B cell (primary cell): ENCODE measurements around the gene STMN3. TPM values are rescaled to one million over a fixed set of nuclear protein-coding genes. Genes with fewer than 3 reads are reported as not detected.

Source experiments
- ATAC-seq: fragments of 200-7000 bp; cut with Tn5 transposase; one replicate; pipeline ENCODE4 v1.10.0; 2021; ENCODE audit warnings: low read depth, mild to moderate bottlenecking, moderate number of reproducible peaks, moderate library complexity
- CTCF ChIA-PET: fragments of 350-600 bp; sonication (Branson Sonifier 250); formaldehyde crosslinking; loops from one replicate; lab custom pipeline; 2021; ENCODE audit warnings: antibody characterized with exemption, inconsistent platforms; lab: Charles Lee
- POLR2A ChIA-PET: fragments of 350-600 bp; sonication (Branson Sonifier 250); formaldehyde crosslinking; loops from one replicate; lab custom pipeline; 2021; ENCODE audit warnings: antibody characterized with exemption; lab: Charles Lee
- DNase-seq: peaks from one replicate; pipeline ENCODE4 v3.0.0; 2013
- H2AFZ ChIP-seq: 2 replicates; pipeline ENCODE4 v1.6.1; 2012; ENCODE audit warnings: mild to moderate bottlenecking, low read depth, low read length; ENCODE audit not compliant: insufficient read depth, poor library complexity, severe bottlenecking
- H3K27ac ChIP-seq, 2 donors: 1 replicate in 1 of 2; 2 replicates in 1 of 2; pipeline ENCODE4 v1.5.1; 2012 to 2013; ENCODE audit warnings: low read length in 2 of 2, mild to moderate bottlenecking in 2 of 2, moderate library complexity in 1 of 2
- H3K27me3 ChIP-seq, 4 experiments: fragments of 200-600 bp in 1 of 4; sonication (generic) in 1 of 4; replicated peaks in 1 of 4; 1 replicate in 2 of 4; 2 replicates in 2 of 4; pipeline versions ENCODE4 v1.6.1 to v1.7.0; 2013 to 2016; ENCODE audit warnings: low read length in 3 of 4, mild to moderate bottlenecking in 2 of 4, mixed read lengths in 1 of 4, moderate library complexity in 1 of 4; ENCODE audit not compliant: insufficient read depth in 4 of 4, control insufficient read depth in 3 of 4; ENCODE audit errors: control extremely low read depth in 1 of 4
- H3K36me3 ChIP-seq, 2 experiments: replicated peaks in 1 of 2; 1 replicate in 1 of 2; 2 replicates in 1 of 2; pipeline versions ENCODE4 v1.6.1 to v1.7.1; 2013; ENCODE audit warnings: low read length in 1 of 2; ENCODE audit not compliant: insufficient read depth in 2 of 2, control insufficient read depth in 1 of 2; ENCODE audit errors: control extremely low read depth in 1 of 2, extremely low read depth in 1 of 2
- H3K4me1 ChIP-seq, 2 donors: fragments of 200-600 bp in 1 of 2; sonication (generic) in 1 of 2; 1 replicate in 1 of 2; 2 replicates in 1 of 2; pipeline versions ENCODE4 v1.5.1 to v1.6.1; 2013 to 2017; ENCODE audit warnings: low read length in 2 of 2; ENCODE audit not compliant: control insufficient read depth in 2 of 2, insufficient read depth in 2 of 2
- H3K4me2 ChIP-seq: replicated peaks from 2 replicates; pipeline ENCODE3; 2012; ENCODE audit warnings: mild to moderate bottlenecking, low read depth, low read length; ENCODE audit not compliant: poor library complexity, severe bottlenecking
- H3K4me3 ChIP-seq, 5 experiments: fragments of 200-600 bp in 1 of 5; sonication (generic) in 1 of 5; 1 replicate in 3 of 5; 2 replicates in 2 of 5; pipeline versions ENCODE4 v1.5.1 to v1.7.0; 2011 to 2016; ENCODE audit warnings: low read length in 4 of 5, mild to moderate bottlenecking in 4 of 5, low read depth in 2 of 5, control low read depth in 1 of 5, moderate library complexity in 1 of 5; ENCODE audit not compliant: insufficient read depth in 1 of 5; ENCODE audit errors: control extremely low read depth in 1 of 5, extremely low read depth in 1 of 5
- H3K79me2 ChIP-seq: fragments of 200-600 bp; sonication (generic); one replicate; pipeline ENCODE4 v1.6.0; 2016; ENCODE audit warnings: low read length; ENCODE audit not compliant: control insufficient read depth, insufficient read depth
- H3K9ac ChIP-seq: fragments of 200-600 bp; sonication (generic); 2 replicates; pipeline ENCODE4 v1.6.1; 2017; ENCODE audit warnings: mild to moderate bottlenecking, low read length, moderate library complexity
- H3K9me3 ChIP-seq, 3 donors: one replicate each; pipeline versions ENCODE4 v1.6.1 to v1.7.1; 2013; ENCODE audit warnings: low read length in 2 of 3; ENCODE audit not compliant: control insufficient read depth in 2 of 3, insufficient read depth in 1 of 3; ENCODE audit errors: control extremely low read depth in 1 of 3
- H4K20me1 ChIP-seq: 2 replicates; pipeline ENCODE4 v1.6.0; 2012; ENCODE audit warnings: mild to moderate bottlenecking, low read length; ENCODE audit not compliant: insufficient read depth, control insufficient read depth, poor library complexity, severe bottlenecking
- H3K27ac Mint-ChIP-seq: one replicate; pipeline ENCODE4 v1.8.0; 2021; ENCODE audit warnings: mixed read lengths
- H3K27me3 Mint-ChIP-seq: one replicate; pipeline ENCODE4 v1.8.0; 2021; ENCODE audit warnings: mixed read lengths
- H3K4me1 Mint-ChIP-seq: one replicate; pipeline ENCODE4 v1.8.0; 2021; ENCODE audit warnings: mixed read lengths
- H3K4me3 Mint-ChIP-seq: one replicate; pipeline ENCODE4 v1.8.0; 2021; ENCODE audit warnings: mixed read lengths
- H3K9me3 Mint-ChIP-seq: one replicate; pipeline ENCODE4 v1.8.0; 2022; ENCODE audit warnings: mixed read lengths; ENCODE audit not compliant: insufficient read depth
- CTCF ChIP-seq: fragments of 200-600 bp; IDR thresholded peaks from one replicate; pipeline ENCODE4 v1.8.0; 2022; ENCODE audit warnings: antibody characterized with exemption, mild to moderate bottlenecking
- EZH2 ChIP-seq: IDR thresholded peaks from 2 replicates; pipeline ENCODE4 v1.6.1; 2012; ENCODE audit warnings: borderline replicate concordance, low read depth, mild to moderate bottlenecking, moderate library complexity, low read length; ENCODE audit not compliant: insufficient read depth, poor library complexity, severe bottlenecking
- WGBS: methylation state at CpG from one replicate; pipeline ENCODE4 v1.1.5; 2013; ENCODE audit warnings: missing lambda C conversion rate; ENCODE audit not compliant: insufficient coverage; 5-methylcytosine and 5-hydroxymethylcytosine counted together
- intact Hi-C: fragments of 100-400 bp; cut with micrococcal nuclease; formaldehyde crosslinking; loops from one replicate; pipeline ENCODE4 v1.10.0; 2022
- polyA plus RNA-seq: library from polyadenylated mRNA; depleted of rRNA; stranded (reverse); fragments of >200 nt; gene quantifications from 2 replicates; pipeline ENCODE4 v1.2.3, GENCODE V29; 2012
- total RNA-seq, 2 donors: library from RNA; stranded (reverse); fragments of 120-200 nt in 1 of 2; gene quantifications; 1 replicate in 1 of 2; 2 replicates in 1 of 2; pipeline versions ENCODE4 v1.2.3 to v1.2.4, GENCODE V29; 2013 to 2022

STMN3 gene
- total and polyA plus RNA-seq, 2 donors (not counting 1 experiment from before 2014, with no cell fraction given) = 35.0 to 59.4 TPM

- H2AFZ ChIP-seq = no peak overlapping the region
- TF ChIP-seq EZH2 = no peak
- no peak for TF ChIP-seq CTCF
- POLR2A ChIA-PET = interaction anchor here (0.6 to 2.4 kb wide), 10 partner anchors 8 to 1136 kb away, joined by 3 to 33 read pairs (median 4); partner anchors contain the start of genes FNDC11, GMEB2, HELZ2 and LIME1
- peak; percentile 84 for DNase-seq
- intact Hi-C loops = loop anchor here (1.0 to 2.0 kb wide), 2 partner anchors 8 to 83 kb away; partner anchors contain the start of gene GMEB2
- H3K9me3 ChIP-seq = peaks cover 0 to 3% (median 0%) of the 10 kb centered on the region in 3 donors
- no peaks in the 10 kb centered on the region for H4K20me1 ChIP-seq
- H3K4me3 Mint-ChIP-seq = peak overlapping the region; percentile 78
- CTCF ChIA-PET = interaction anchor here (0.7 to 1.4 kb wide), 5 partner anchors 8 to 98 kb away, joined by 3 to 6 read pairs (median 4); partner anchors contain the start of genes GMEB2, PTK6 and RTEL1
- peaks cover 2% of the 10 kb centered on the region for H3K9me3 Mint-ChIP-seq
- H3K4me2 ChIP-seq = peak overlapping the region; percentile 61
- peak overlapping the region; percentile 12 to 45 (median 23) for H3K4me3 ChIP-seq
- peak overlapping the region; percentile 19 for H3K9ac ChIP-seq
- H3K27ac Mint-ChIP-seq = peak overlapping the region; percentile 99
- H3K27ac ChIP-seq = peak overlapping the region; percentile 75 to 92
- no peaks in the 10 kb centered on the region for H3K27me3 Mint-ChIP-seq
- WGBS = 20% methylated on average over 12 of the region's 15 CpGs
- no peaks in the 10 kb centered on the region for H3K27me3 ChIP-seq
- peaks cover 32% of the 10 kb centered on the region for H3K79me2 ChIP-seq
- H3K4me1 ChIP-seq = peaks cover 75 to 95% of the 10 kb centered on the region in 2 donors
- peaks cover 70% of the 10 kb centered on the region for H3K4me1 Mint-ChIP-seq
- no peaks in the 10 kb centered on the region for H3K36me3 ChIP-seq
- peak; percentile 69 for ATAC-seq
Observed at GRCh38 chr20:63635431-63636141, 17.6 kb downstream of the STMN3 start.

- H3K9me3 Mint-ChIP-seq = no peaks in the 10 kb centered on the region
- TF ChIP-seq EZH2 (no peak), CTCF (no peak)
- Histone ChIP-seq H3K4me1 (peaks cover 80 to 92% of the 10 kb centered on the region in 2 donors), H3K9me3 (peaks cover 0 to 3% (median 0%) of the 10 kb centered on the region in 3 donors), H2AFZ (no peak overlapping the region), H3K27me3 (no peaks in the 10 kb centered on the region), H3K36me3 (peaks cover 0 to 8% of the 10 kb centered on the region in 2 experiments), H3K27ac (peak overlapping the region; percentile 24 to 92), H4K20me1 (no peaks in the 10 kb centered on the region), H3K79me2 (peaks cover 36% of the 10 kb centered on the region), H3K4me3 (no peak overlapping the region), H3K4me2 (peak overlapping the region; percentile 10), H3K9ac (no peak overlapping the region)
- no peak for DNase-seq
- H3K27ac Mint-ChIP-seq = peak overlapping the region; percentile 86
- peak overlapping the region; percentile 34 for H3K4me3 Mint-ChIP-seq
- ChIA-PET CTCF (no interaction called here), POLR2A (interaction anchor here (0.7 kb wide), 3 partner anchors 16 to 166 kb away, joined by 3 to 6 read pairs (median 3); no protein-coding TSS in a partner anchor)
- no peak for ATAC-seq
- no peaks in the 10 kb centered on the region for H3K27me3 Mint-ChIP-seq
- 67% methylated on average over 2 of the region's 9 CpGs for WGBS
- intact Hi-C loops = loop anchor here (2.0 kb wide), 1 partner anchor 81 kb away; no protein-coding TSS in a partner anchor
- peaks cover 67% of the 10 kb centered on the region for H3K4me1 Mint-ChIP-seq
Observed at GRCh38 chr20:63633732-63634131, 19.5 kb downstream of the STMN3 start.
